GM19023 (cell line): ENCODE data around the gene CINP.
A peak's percentile ranks its signal among the peaks of the same experiment; 100 is the strongest.

Source experiments
- ATAC-seq: cut with Tn5 transposase; IDR thresholded peaks from one replicate; pipeline ENCODE4 v1.9.1; 2021; ENCODE audit warnings: mild to moderate bottlenecking, moderate library complexity; ENCODE audit not compliant: unreplicated experiment

The CINP gene

DNA sequence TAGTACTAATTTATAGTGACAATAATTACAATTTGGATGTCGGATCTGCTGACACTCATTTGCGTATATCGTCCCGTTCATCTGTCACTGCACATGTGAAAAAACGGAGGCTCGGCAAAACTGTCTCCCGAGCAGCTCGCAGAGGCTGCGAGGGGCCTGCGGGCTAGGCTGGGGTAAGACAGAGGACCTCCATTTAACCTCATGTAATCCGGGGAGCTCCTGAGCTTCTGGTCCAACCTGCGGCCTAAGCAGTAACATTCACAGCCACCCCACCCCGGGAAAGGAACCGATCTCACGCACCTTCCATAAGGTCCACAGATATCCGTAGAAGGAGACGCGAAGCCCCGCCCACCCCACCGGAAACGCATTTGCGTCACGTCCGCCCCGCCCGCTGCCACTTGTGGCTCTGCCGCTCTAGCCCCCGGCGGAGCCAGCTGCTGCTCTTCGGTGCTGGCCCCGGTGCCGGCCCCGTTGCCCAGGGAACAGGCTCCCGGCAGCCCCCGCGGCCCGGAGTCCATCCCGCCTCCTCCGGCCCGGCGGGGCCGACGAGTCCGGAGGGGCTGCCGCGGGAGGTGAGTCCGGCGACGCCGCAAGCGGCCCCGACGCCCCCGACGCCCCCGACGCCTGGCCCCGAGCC is at the start of gene CINP, which contains the start of gene TECPR2:
CINP (minus strand) TSS at position 346 of the 637 bp plus-strand sequence; CDS start at position 307, 39 bp downstream.
TECPR2 (plus strand) TSS at position 397 of the 637 bp plus-strand sequence. CDS start 13,781 bp downstream, outside the sequence.
- peak; percentile 93 for ATAC-seq

DNA sequence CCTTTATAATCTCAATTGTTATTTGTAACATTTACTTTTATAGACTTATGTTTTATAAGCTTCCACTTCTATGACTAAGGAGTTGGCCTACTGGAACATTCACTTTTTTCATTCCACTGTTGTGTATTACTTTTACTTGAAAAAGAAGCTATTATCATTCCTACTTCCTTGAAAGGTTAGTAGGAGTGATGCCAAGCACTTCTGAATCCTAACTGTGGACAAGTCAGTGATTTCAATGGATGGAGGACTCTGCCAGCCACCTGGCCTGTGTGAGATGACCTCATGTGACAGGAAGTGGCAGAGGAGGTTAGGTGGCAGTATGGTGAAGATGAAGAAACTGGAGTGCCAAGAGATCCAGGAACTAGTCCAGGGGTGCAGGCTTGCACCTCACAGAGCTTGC is 46.0 kb upstream of the CINP start:
- no peak for ATAC-seq

DNA sequence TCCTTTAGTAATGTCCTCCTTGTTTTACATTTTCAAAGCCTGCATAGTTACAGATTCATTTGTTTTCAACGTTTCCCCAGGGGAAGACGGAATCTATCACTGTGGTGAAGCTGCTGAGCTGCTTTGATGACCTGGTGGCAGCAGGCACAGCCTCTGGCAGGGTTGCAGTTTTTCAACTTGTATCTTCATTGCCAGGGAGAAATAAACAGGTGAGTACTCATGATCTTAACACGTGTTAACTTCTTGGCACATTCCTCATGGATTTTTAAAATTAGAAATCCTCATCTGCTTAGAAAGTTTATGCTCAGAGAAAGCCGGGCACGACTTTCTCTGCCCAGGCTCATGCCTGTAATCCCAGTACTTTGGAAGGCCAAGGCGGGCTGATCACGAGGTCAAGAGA is 44.6 kb upstream of the CINP start:
- no peak for ATAC-seq

DNA sequence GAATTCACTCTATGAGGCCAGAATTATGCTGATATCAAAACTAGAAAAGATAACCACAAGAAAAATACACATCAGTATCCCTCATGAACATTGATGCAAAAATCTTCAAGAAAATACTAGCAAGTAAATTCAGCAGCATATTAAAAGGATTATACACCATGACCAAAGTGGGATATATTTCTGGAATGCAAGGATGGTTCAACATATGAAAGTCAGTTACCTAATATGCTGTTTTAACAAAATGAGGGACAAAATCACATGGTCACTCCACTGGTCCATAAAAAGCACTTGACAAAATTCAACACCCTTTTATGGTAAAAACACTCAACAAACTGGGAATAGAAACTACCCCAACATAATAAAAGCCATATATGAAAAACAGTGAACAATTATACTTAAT is 40.3 kb upstream of the CINP start:
- no peak for ATAC-seq

DNA sequence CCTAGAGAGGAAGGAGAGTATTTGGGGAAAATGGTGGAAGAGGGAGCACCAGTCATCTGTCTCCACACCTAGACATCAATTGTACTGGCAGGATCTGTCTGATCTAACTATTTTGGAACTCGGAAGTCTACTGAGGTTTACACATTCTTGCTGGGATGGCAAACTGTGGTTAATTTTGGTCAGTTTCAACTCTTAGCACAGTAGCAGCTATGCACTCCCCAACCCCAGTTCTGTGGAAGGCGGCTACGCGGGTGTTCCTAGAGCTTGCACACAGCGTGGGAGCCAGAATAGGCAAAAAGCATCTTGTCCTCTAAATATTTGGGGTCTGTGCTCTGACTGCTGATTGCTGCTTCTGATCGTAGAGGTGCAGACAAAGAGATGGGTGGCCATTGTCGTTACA is 33.8 kb upstream of the CINP start:
- no peak for ATAC-seq

DNA sequence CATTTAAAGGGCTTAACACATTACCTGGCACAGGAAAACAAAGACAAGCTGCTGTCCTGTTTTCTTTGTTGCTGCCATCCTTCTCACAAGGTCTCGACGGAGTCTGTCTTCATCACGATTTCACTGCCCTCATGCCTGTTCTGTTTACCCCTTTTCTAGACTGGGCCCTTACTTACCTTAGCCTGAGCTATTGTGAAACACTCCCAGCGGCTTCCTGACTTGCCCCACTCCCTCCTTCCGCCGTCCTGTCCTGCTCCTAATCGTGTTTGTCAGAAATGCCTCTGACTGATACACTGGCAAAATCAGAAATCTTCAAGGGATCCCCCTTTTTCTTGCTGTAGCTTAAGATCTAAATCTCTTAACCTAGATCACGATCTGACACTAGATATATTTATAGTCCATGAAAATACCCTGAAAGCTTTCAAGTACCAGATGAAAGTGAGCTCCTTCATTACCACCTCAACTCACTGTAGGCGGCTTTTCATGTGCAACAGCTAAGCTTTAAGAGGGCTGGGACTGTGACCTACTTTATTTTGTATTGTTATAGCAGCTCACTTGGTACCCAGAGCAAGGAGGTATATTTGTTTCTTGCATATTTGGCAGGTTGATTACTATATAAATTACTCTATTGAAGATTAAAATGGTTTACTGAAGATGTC is 32.2 kb upstream of the CINP start:
- no peak for ATAC-seq

DNA sequence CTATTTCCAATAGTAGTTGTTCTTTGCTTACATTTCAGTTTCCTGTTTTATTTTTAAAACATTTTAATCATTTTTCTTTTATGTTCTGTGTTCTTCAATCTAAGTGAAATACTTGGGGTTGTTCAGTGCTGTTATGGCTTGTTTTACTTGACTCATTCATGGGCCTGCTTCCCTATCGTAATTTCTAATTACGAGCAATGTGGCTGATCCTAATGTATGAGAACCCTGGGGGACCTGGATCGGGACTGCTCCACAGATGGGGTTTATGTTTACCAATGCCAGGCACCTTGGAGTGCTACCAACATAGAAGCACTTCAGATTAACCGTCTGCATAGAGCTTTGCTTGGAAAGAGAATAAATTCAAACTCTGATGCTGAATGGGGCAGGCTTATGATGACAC is 29.8 kb upstream of the CINP start:
- no peak for ATAC-seq

DNA sequence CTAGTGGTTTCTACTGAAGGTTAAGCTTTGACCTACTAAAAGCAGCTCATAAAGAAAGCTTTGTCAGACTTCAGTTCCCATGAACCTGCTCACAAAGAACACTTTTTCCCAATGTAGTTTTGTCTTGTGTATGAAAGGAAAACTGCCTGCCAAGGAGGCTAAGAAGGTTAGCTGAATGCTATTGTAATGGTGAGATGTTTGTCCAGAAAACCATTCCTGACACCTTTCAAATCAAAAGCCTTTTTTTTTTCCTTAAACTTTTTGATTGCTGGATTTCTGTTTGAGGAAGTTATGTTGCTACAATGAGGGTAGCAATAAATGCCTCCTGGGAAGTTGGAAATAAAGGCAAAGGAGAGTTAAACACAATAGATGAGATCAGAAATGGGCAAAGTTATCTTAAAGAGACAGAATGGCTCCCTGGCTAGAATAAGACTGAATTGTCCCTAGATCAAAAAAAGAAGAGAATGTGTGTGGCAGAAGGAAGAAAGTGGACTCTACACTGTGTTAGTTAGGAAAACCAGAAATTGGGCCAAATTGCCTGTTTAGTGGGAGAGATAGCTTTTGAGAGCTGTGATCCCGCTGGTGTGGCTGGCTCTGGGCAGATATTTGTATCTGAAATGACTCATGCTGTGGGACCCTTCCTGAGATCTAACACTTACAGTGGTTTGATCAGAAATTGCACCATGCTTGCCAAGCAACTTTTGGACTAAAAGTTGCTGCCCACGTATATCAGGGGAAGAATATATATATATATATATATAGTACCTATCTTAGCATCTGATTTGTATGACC is 27.6 kb upstream of the CINP start:
- no peak for ATAC-seq

DNA sequence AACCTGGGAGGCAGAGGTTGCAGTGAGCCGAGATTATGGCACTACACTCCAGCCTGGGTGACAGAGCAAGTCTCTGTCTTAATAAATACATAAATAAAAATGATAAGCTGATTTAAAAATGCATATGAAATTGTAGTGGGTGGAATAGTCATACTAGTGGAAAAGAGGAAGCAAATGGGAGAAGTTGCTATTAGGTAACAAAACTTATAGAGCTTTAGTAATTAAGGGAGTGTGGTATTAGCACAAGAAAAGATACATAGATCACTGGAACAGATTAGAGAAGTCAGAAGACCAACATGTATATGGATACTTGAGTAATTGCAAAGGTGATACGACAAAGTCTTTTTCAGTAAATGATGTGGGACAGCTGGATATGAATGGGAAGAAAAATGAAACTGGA is 26.6 kb upstream of the CINP start:
- no peak for ATAC-seq

DNA sequence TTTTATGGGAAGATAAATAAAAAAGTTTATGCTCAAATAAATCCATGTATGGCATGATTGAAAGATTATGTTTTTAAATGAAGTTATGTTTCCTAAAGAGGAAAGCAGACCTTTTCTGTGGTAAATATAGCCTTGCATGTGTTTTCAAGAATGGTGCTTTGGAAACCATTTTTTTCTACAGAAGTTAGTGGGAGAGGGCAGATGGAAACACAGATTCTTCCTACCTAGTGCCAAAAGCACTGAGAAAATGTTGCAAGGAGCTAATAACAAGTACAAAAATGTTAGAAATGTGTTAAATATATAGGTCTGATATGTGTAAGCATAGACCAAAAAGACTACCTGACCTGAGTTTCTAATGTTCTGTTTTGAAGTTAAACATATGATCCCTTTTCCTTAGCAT is 24.4 kb upstream of the CINP start:
- ATAC-seq, result no peak

DNA sequence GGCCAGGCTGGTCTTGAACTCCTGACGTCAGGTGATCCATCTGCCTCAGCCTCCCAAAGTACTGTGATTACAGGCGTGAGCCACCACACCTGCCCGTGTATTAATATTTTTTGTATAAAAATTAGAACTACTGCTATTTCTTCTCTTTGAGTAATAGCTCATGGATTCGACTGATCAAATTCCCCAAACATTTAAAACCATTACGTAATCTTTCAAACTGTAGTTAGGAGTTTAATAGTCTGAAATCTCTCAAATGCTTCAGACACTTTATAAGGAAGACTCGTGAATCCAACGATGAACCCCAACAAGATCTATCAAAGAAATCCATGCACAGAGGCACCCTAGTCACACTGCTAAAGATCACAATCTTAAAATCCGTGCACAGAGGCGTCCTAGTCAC is 16.1 kb upstream of the CINP start:
- no peak for ATAC-seq

DNA sequence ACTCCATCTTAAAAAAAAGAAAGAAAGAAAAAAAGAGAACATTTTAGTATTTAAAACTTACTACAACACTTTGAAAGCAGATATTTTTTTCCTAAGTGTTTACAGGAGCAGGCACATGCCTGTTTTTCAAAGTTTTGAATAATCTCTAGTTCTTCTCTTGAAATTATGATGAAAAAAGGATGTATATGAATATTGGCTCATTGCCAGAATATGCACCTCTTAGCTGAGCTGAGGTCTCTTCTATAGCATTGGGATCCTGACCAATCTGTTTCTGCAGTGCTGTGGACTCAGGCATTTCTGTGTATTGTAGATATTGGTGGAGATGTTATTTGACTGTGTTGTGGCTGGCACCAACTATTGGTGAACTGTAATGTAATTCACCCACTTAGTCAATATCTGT is 15.0 kb upstream of the CINP start:
- ATAC-seq, result no peak

DNA sequence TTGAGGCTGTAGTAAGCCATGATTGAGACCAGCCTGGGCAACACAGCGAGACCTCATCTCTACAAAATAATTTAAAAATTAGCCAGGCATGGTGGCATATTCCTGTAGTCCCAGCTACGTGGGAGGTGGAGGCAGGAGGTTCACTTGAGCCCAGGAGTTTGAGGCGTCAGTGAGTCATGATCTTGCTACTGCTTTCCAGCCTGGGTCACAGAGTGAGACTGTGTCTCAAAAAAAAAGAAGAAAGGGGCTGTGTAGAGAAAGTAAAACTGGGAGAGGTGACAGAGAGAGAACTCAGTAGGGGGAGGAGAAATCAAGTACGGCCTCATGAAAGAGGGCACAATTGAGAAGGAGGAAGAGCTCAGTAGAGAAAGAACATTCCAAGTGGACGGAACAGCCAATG is 12.4 kb upstream of the CINP start:
- ATAC-seq, result no peak

DNA sequence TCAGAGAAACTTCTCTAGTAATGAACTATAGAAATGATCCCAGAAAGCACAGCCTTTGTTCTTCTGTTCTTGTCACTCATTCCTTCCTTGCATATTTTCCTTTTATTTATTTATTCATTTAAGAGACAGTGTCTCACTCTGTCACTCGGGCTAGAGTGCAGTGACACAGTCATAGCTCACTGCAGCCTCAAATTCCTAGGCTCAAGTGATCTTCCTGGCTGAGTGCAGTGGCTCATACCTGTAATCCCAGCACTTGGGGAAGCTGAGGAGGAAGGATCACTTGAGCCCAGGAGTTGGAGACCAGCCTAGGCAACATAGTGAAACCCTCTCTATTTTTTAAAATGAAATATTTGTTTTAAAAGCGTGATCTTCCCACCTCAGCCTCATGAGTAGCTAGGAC is 11.6 kb upstream of the CINP start:
- no peak for ATAC-seq

DNA sequence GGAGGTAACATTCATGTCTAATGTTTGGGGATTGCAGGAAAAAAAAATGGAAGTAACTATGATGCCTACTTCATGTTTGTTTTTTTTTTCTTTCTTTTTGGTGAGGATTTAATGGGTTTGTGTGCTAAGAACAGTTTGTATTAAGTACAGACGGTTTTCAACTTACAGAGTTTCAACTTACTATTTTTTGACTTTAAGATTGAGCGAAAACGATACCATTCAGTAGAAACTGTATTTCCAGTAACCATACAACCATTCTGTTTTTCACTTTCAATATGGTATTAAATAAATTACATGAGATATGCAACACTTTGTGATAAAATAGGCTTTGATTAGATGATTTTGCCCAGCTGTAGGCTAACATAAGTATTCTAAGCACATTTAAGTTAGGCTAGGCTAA is 10.4 kb upstream of the CINP start:
- no peak for ATAC-seq

DNA sequence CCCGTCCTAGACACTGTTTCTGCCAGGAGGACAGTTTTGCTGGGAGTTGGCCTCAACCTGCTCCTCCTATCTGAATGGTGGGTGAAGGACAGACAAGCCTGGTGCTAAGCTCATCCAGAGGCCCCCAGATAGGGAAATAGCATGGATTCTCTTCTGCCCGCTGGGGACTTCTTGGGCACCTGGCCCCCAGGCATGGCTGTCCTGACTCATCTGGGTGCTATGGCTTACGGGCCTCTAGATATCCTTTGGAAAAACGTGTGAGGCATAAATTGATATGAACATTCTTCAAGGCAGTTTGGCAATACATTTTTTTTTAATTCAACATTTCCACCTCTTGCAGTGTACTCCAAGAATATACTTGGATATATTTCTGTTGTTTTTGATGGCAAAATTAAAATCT is 8.7 kb upstream of the CINP start:
- no peak for ATAC-seq

DNA sequence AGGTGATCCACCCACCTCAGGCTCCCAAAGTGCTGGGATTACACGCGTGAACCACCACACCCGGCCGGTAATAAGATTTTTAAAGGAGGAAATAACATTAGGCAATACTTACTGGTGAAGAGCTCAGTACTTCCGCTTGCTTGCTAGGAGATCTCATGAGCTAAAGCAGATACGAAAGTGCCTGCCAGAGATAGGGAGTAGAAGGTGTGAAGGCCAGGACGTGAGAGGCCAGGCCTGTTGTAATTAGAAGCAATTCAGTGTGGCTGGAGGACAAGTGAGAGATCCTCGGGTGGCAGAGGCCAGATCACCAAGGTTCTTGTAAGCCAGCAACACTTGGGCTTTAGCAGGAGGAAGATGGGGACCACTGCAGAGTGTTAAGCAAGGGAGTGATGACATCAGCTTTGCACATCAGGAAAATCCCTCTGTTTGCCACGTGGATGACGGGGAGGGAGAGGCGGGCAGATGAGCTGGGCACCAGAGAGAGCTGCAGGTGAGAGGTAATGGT is 7.7 kb upstream of the CINP start:
- ATAC-seq, result no peak

DNA sequence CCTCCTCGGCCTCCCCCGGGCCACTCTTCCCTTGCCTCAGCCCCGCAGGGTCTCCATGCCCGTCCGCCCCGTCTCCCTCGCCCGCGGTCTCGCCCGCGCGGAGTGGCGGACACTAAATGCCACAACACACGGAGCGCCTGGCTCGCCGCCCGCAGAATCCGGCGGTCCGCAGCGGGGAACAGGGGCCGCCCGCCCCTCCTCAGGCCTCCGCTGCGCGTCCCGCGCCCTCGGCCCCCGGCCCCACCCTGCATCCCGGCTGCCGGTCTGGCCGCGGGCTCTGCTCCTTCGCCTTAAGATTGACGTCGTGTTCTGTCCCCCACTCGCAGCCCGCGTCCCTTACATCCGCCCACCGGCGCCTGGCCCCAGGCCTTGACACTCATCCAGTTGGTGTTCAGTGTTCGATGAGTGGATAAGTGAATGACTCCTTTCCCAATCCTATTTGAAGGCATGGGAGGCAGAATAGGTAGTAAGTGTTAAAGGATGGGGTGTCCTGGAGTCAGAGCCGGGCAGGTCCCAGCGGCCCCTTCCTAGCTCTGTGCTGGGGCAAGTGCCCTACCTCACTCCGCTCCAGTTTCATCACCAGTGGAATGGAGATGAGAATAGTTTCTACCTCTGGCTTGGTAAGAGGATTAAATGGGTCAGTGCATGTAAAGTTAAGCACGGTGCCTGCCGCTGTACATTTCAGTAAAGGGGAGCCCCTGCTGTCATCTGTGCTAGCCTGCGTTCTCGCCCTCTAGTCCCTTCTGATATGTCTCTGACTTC is 673 bp upstream of the CINP start:
- ATAC-seq, result peak; percentile 36

DNA sequence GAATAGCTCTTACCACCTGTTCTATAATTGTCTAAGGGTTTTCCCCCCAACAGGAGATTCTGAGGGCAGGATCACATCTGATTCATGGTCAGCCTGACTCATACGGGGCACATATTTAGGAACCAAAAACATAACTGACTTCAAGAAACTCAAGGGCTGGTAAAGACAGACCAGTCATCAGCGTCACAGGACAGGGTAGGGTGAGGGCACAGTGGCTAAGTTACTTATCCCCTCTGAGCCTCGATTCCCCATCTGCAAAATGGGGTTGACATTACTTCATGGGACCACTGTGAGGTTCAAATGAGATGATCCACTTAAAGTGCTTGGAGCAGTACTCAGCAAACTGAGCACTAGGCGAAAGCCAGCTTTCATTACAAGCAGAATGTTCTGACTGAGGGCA is 606 bp downstream of the CINP start:
- no peak for ATAC-seq

DNA sequence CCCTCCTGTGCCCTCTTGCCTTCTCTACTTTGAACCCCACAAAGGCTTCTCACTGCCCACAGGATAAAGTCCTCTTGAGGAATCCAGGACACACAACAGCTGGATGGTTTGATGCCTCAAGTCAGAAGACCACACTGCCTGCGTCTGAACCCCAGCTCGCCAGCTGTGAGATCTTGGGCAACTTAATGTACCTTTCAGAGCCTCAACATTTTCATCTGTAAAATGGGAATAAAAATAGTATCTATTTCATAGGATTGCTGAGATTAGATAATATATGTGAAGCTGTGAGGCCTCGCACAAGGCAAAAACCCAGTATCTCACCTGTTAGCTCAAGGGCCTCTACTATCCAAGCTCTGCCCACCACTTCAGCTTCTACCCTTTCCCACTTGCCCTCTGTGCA is 2.3 kb downstream of the CINP start:
- no peak for ATAC-seq

DNA sequence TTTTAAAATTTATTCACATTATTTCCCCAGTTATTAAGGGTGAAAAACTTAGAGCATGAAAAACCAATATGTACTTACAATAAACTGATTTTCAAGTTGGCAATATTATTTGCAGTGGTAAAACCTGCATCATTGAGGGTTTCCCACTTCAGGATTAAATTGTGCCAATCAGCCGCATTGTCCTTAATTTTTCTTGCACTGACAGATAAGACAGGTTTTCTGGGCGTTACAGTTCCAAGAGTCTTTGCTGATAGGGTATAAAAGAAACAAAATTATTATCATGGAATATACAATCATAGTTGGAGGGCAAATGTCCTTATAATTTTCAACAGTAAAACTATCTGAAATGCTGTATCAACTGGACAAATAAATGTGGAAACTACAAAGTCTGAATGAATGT is 3.3 kb downstream of the CINP start:
- no peak for ATAC-seq
